Bronchial epithelial cell (primary cell): ENCODE results near the gene ALKBH1. TPM values are rescaled to one million over a fixed set of nuclear protein-coding genes. Genes with fewer than 3 reads are reported as not detected.
A peak's percentile ranks its signal among the peaks of the same experiment; 100 is the strongest.
"Not testable (repeated sequence)": the region's sequence is repeated elsewhere in the genome, so short reads cannot be mapped to it uniquely, and the experiment has no call there.

Source experiments
- DNase-seq: peaks from one replicate; pipeline ENCODE4 v3.0.0-alpha.2; 2010; ENCODE audit warnings: low read depth
- FAIRE-seq: peaks from 2 replicates; lab custom pipeline; 2011; peaks lifted over from hg19 to GRCh38; lab: Jason Lieb, UNC
- H3K27me3 ChIP-seq: 2 replicates; pipeline ENCODE4 v1.5.1; 2011; ENCODE audit warnings: low read length; ENCODE audit not compliant: control insufficient read depth, insufficient read depth
- H3K36me3 ChIP-seq: 2 replicates; pipeline ENCODE4 v1.5.1; 2011; ENCODE audit warnings: low read length; ENCODE audit not compliant: control insufficient read depth, insufficient read depth
- H3K4me3 ChIP-seq: 2 replicates; pipeline ENCODE4 v1.5.1; 2011; ENCODE audit warnings: mild to moderate bottlenecking, low read depth, low read length, control low read depth
- total RNA-seq: library from RNA; depleted of rRNA; stranded (reverse); fragments of >200 nt; gene quantifications from 2 replicates; pipeline ENCODE4 v1.2.1, GENCODE V29; 2014
- TF ChIP-seq, protein P1 (sequence below): IDR thresholded peaks from 2 replicates; pipeline ENCODE4 v1.5.1; 2011; ENCODE audit warnings: mild to moderate bottlenecking, moderate library complexity, low read length, control low read depth, inconsistent platforms; ENCODE audit not compliant: insufficient read depth, severe bottlenecking

Gene ALKBH1
- total RNA-seq, 1 donor from 2014 or later = 12.4 TPM

DNA sequence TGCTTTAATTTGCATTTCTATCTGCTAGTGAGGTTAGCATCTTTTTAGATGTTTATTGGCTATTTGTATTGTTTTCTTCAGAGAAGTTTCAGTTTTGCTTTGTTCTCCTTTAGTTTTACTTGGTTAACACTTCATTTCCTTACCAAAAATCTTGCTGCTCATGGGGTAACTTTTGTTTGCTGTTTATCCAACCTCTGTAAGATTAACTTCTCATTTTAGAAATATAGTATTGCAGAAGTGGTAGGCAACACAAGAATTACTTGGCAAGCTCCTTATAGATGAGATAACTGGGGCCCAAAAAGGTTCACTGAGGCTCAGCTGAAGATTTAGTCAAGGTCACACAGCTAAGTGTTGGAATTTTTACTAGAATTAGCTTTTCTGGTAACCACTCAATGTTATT is 40.5 kb downstream of the ALKBH1 start:
- Histone ChIP-seq H3K4me3 (no peak overlapping the region), H3K27me3 (no peaks in the 10 kb centered on the region), H3K36me3 (no peaks in the 10 kb centered on the region)
- no peak for FAIRE-seq
- no peak for DNase-seq
- TF ChIP-seq, protein P1, sequence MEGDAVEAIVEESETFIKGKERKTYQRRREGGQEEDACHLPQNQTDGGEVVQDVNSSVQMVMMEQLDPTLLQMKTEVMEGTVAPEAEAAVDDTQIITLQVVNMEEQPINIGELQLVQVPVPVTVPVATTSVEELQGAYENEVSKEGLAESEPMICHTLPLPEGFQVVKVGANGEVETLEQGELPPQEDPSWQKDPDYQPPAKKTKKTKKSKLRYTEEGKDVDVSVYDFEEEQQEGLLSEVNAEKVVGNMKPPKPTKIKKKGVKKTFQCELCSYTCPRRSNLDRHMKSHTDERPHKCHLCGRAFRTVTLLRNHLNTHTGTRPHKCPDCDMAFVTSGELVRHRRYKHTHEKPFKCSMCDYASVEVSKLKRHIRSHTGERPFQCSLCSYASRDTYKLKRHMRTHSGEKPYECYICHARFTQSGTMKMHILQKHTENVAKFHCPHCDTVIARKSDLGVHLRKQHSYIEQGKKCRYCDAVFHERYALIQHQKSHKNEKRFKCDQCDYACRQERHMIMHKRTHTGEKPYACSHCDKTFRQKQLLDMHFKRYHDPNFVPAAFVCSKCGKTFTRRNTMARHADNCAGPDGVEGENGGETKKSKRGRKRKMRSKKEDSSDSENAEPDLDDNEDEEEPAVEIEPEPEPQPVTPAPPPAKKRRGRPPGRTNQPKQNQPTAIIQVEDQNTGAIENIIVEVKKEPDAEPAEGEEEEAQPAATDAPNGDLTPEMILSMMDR = no peak

GRCh38 chr14:77663293-77663692 is 44.5 kb downstream of the ALKBH1 start:
- no peak overlapping the region for H3K4me3 ChIP-seq
- peak; percentile 91 for DNase-seq
- TF ChIP-seq, protein P1 = no peak
- no peak for FAIRE-seq
- no peaks in the 10 kb centered on the region for H3K36me3 ChIP-seq
- no peaks in the 10 kb centered on the region for H3K27me3 ChIP-seq

DNA sequence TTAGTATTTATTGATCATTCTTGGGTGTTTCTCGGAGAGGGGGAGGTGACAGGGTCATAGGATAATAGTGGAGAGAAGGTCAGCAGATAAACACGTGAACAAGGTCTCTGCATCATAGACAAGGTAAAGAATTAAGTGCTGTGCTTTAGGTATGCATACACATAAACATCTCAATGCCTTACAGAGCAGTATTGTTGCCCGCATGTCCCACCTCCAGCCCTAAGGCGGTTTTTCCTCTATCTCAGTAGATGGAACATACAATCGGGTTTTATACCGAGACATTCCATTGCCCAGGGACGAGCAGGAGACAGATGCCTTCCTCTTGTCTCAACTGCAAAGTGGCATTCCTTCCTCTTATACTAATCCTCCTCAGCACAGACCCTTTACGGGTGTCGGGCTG is 46.3 kb downstream of the ALKBH1 start:
- not testable (repeated sequence) for H3K27me3 ChIP-seq, FAIRE-seq, DNase-seq, H3K36me3 ChIP-seq, H3K4me3 ChIP-seq

DNA sequence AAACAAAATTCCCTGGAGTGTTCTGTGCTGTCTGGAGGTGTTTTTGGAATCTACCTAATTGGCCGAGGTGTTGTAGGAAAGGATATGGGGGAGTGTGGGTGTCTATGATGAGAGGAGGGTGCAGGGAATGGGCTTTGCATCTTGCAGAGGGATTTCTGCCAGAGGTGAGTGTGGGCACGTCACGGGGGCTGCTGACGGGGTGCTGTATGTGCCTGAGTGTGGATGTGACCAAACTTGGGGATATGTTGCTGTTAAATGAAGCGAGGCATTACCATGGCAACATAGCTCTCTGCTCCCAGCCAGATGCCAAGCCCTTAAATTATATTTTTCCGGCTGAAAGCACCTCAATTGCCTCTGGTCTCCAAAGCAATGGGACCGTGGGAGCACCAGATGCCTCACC is 47.1 kb downstream of the ALKBH1 start:
- DNase-seq (no peak), FAIRE-seq (no peak)
- no peaks in the 10 kb centered on the region for H3K36me3 ChIP-seq
- TF ChIP-seq, protein P1 = no peak
- no peaks in the 10 kb centered on the region for H3K27me3 ChIP-seq
- H3K4me3 ChIP-seq = no peak overlapping the region

DNA sequence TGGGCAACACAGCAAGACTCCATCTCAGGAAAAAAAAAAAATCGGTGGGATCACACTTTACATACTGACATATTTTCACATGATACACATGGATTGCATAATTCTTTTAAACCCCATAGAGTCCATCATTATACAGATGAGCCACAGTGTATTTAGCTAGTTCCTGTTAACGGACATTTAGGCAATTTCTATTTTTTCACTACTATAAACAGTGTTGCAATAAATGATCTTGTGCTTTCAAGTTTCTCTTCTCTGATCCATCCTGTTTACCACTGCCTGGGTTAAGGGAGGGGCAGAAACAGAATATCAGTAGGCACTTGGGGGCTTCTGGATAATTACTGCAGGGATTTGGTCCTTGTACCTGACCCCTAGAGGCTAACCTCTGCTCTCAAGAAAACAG is 48.0 kb downstream of the ALKBH1 start:
- TF ChIP-seq, protein P1 = no peak
- no peaks in the 10 kb centered on the region for H3K27me3 ChIP-seq
- no peak overlapping the region for H3K4me3 ChIP-seq
- H3K36me3 ChIP-seq = no peaks in the 10 kb centered on the region
- FAIRE-seq = no peak
- no peak for DNase-seq

- H3K36me3 ChIP-seq = no peaks in the 10 kb centered on the region
- TF ChIP-seq, protein P1 = no peak
- H3K4me3 ChIP-seq = no peak overlapping the region
- no peak for FAIRE-seq
- DNase-seq = no peak
- no peaks in the 10 kb centered on the region for H3K27me3 ChIP-seq
Observed at GRCh38 chr14:77657280-77657679, 50.5 kb downstream of the ALKBH1 start.
